ENCODE results near the gene GID8.
"Not testable (repeated sequence)": the region's sequence is repeated elsewhere in the genome, so short reads cannot be mapped to it uniquely, and the experiment has no call there.

The GID8 gene

DNA sequence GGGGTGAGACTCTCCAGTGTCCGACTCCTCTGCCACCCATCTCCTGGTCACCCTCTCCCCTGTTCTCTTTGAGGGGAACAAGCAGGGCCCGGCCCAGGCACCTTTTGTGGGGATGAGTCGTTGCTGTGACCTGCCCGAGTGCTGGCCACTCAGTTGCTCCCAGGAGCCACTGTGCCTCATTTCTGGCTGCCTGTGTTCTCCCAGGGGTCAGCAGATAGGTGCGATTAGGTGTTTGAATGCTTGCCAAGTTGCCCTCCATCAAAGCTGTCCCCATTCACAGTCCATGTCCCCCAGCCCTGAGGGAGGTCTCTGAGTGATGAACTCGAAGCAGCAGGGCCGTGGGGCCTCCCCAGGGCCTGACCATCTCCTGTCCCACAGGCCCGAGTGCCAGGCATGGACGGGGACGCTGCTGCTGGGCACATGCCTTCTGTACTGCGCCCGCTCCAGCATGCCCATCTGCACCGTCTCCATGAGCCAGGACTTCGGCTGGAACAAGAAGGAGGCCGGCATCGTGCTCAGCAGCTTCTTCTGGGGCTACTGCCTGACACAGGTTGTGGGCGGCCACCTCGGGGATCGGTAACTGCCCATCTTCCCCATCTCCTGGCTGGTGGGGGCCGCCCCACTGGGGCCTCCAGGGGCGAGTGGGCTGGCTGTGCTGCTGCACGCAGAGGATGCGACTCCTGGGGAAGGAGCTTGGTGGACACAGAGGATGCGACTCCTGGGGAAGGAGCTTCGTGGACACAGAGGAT is 18.6 kb downstream of the GID8 start:
- no peak overlapping the region for H3K4me3 ChIP-seq (ENCODE audit: low read depth, low read length)
- no peak for TF ChIP-seq CTCF (IDR thresholded peaks at IDR 0.05; ENCODE audit: low read depth, low read length)

DNA sequence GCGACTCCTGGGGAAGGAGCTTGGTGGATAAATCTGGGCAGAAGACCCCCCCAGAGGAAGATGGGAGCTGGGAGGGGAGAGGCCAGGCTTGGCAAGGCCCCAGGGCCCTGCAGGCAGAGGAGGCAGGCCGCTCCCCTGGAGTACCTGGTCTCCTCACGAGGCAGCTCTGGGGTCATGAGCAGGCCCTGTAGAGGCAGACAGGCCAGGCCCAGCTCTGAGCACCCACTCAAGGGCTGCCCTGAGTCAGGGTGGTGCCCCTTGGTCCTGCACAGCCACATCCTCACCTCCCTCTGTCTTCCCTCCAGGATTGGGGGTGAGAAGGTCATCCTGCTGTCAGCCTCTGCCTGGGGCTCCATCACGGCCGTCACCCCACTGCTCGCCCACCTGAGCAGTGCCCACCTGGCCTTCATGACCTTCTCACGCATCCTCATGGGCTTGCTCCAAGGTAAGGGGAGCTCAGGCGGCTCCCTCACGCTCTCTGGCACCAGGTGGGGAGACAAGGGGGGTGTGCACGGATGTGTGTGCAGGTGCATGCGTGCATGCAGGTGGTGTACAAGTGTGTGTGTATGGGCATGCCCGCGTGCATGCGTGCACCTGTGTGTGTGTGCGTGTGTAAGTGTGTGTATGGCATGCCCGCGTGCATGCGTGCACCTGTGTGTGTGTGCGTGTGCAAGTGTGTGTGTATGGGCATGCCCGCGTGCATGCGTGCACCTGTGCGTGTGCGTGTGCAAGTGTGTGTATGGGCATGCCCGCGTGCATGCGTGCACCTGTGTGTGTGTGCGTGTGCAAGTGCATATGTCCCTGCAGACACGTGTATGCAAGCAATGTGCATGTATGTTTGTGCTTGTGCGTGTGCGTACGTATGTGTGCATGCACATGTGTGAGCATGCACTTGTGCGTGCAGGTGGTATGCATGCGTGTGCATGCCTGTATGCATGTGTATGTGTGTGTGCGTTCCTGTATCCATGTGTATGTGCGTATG is 19.5 kb downstream of the GID8 start:
- no peak overlapping the region for H3K4me3 ChIP-seq (ENCODE audit: low read depth, low read length)
- no peak for TF ChIP-seq CTCF (IDR thresholded peaks at IDR 0.05; ENCODE audit: low read depth, low read length)

DNA sequence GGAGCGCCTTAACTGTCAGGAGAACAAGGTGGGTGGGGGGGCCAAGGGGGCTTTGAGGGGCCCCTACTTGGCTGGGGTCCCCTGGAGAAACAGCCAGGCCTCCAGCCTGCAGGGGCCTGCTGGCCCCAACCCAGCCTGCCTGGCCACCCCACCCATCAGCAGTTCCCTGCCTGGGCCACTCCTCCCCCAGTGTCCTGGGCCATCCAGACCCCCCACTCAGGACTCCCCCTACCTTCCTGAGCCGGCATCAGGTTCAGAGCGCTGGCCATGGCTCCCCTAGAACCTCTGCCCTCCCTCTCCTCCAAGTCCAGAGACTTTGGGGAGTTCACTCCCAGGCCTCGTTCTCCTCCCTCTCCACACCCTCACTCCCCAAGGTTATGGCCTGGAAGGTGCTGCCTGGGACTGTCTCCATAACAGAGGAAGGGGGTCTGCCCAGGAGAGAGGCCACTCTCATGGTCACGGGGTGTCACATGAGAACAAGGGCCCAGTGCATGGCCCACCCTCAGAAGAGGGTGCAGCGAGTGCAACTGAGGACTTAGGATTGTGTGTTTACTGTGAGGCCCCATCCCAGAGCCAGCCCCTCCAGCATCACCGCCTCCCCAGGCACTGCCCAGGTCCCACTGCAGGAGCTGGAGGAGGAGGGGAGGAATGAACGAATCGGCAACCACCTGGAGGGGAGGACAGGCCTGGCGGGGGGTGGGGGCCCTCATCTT is 20.6 kb downstream of the GID8 start:
- H3K4me3 ChIP-seq (ENCODE audit: low read depth, low read length), result no peak overlapping the region
- no peak for TF ChIP-seq CTCF (IDR thresholded peaks at IDR 0.05; ENCODE audit: low read depth, low read length)

- no peak for TF ChIP-seq CTCF (IDR thresholded peaks at IDR 0.05; ENCODE audit: low read depth, low read length)
- no peak overlapping the region for H3K4me3 ChIP-seq (ENCODE audit: low read depth, low read length)
These were observed 21.4 kb downstream of the GID8 start for GRCh38 chr20:62959101-62959971.

DNA sequence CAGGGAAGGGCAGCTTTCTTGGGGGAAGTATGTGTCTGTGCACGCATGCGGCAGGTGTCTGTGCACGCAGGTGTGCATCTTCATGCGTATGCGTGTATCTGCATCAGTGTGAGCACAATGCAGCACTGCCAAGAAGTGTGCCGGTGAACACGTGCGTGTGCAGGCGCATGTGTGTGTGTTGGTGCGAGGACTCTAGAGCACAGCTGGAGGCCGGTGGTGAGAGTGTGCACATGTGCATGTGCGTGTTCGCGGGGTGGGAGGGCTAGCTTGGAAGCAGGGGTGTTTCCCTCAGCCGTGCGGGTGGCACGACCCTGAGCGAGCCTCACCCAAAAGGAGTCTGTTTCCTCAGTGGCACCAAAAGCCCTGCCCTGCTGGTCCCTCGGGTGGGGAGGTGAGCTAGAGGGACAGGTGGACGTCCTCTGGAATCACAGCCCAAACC is 22.1 kb downstream of the GID8 start:
- no peak overlapping the region for H3K4me3 ChIP-seq (ENCODE audit: low read depth, low read length)

DNA sequence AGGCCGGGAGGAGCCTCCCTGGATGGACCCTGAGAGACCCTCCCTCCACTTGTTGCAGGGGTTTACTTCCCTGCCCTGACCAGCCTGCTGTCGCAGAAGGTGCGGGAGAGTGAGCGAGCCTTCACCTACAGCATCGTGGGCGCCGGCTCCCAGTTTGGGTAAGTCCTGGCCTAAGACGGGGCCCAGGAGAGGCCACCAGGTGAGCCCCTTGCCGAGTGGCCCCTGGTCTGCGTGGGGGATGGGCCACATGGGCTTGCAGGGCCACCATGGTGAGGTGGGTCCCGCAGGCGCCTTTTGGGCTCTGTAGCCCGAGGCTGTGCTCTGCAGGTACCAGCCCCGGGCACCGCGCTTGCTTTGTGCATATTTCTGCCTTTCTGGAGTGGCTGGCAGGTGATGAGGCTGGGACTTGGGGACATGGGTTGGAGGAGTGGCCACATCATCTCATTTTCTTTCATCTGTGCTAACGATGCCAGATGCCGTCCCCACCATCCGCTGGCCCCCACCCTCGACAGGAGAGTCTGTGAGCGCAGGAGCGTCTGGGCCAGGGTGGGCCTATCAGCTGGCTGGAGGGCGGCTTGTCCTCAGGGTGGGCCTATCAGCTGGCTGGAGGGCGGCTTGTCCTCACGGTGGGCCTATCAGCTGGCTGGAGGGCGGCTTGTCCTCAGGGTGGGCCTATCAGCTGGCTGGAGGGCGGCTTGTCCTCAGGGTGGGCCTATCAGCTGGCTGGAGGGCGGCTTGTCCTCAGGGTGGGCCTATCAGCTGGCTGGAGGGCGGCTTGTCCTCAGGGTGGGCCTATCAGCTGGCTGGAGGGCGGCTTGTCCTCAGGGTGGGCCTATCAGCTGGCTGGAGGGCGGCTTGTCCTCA is 22.7 kb downstream of the GID8 start:
- H3K4me3 ChIP-seq (ENCODE audit: low read depth, low read length), result not testable (repeated sequence)

More for the DNA sequence above, 22.1 kb downstream of the GID8 start:
- TF ChIP-seq CTCF (IDR thresholded peaks at IDR 0.05; ENCODE audit: low read depth, low read length), result no peak
